22Rv1 (cell line): Measurements from ENCODE around the gene AMMECR1L.
"Not testable (repeated sequence)": the region's sequence is repeated elsewhere in the genome, so short reads cannot be mapped to it uniquely, and the experiment has no call there.

ENCODE experiments used
- ZFX ChIP-seq: fragments of 450-650 bp; IDR thresholded peaks from 2 replicates; pipeline ENCODE4 v1.6.1; 2017; ENCODE audit warnings: antibody characterized with exemption, borderline replicate concordance
- TF ChIP-seq, protein P1 (sequence below): fragments of 450-650 bp; IDR thresholded peaks from 2 replicates; pipeline ENCODE4 v1.5.1; 2017; ENCODE audit warnings: mild to moderate bottlenecking

DNA sequence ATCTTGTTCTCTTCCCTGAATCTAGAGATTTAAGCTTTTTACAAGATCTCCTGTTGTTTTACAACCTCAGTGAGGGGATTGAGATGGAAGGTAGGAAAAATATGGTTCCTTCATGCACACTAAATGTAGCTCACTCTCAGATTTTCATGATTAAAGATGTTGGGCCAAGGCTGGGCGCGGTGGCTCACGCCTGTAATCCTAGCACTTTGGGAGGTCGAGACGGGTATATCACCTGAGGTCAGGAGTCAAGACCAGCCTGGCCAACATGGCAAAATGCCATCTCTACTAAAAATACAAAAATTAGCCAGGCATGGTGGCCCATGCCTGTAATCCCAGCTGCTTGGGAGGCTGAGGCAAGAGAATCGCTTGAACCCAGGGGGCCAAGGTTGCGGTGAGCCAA lies 5.0 kb upstream of the AMMECR1L start:
- TF ChIP-seq, protein P1, sequence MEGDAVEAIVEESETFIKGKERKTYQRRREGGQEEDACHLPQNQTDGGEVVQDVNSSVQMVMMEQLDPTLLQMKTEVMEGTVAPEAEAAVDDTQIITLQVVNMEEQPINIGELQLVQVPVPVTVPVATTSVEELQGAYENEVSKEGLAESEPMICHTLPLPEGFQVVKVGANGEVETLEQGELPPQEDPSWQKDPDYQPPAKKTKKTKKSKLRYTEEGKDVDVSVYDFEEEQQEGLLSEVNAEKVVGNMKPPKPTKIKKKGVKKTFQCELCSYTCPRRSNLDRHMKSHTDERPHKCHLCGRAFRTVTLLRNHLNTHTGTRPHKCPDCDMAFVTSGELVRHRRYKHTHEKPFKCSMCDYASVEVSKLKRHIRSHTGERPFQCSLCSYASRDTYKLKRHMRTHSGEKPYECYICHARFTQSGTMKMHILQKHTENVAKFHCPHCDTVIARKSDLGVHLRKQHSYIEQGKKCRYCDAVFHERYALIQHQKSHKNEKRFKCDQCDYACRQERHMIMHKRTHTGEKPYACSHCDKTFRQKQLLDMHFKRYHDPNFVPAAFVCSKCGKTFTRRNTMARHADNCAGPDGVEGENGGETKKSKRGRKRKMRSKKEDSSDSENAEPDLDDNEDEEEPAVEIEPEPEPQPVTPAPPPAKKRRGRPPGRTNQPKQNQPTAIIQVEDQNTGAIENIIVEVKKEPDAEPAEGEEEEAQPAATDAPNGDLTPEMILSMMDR: not testable (repeated sequence)
- TF ChIP-seq ZFX: not testable (repeated sequence)
